T-cell (primary cell): ENCODE results near the gene PSG4. TPM values are rescaled to one million over a fixed set of nuclear protein-coding genes. Genes with fewer than 3 reads are reported as not detected.
"Not testable (repeated sequence)": the region's sequence is repeated elsewhere in the genome, so short reads cannot be mapped to it uniquely, and the experiment has no call there.

ENCODE experiments used
- ATAC-seq, 4 experiments: fragments of 200-7000 bp in 3 of 4; fragments of 150-1000 bp in 1 of 4; cut with Tn5 transposase; replicated peaks in 1 of 4; 1 replicate in 3 of 4; 2 replicates in 1 of 4; pipeline ENCODE4 v1.10.0; 2021; ENCODE audit warnings: moderate library complexity in 3 of 4, mild to moderate bottlenecking in 2 of 4, moderate number of reproducible peaks in 1 of 4
- CTCF ChIA-PET, 2 donors: fragments of 300-600 bp; sonication (Branson Sonifier 250); formaldehyde crosslinking; loops; one replicate each; lab custom pipeline; 2022; ENCODE audit warnings: antibody characterized with exemption in 2 of 2; lab: Charles Lee
- POLR2A ChIA-PET, 2 donors: fragments of 300-600 bp; sonication (Branson Sonifier 250); formaldehyde crosslinking; loops; one replicate each; lab custom pipeline; 2022; ENCODE audit warnings: antibody characterized with exemption in 2 of 2; lab: Charles Lee
- DNase-seq, 35 experiments: peaks; one replicate each; pipeline versions ENCODE4 v3.0.0 to v3.0.0-alpha.2; 2013 to 2023
- H3K27ac ChIP-seq: one replicate; pipeline ENCODE4 v1.5.1; 2013; ENCODE audit warnings: low read length
- H3K27me3 ChIP-seq, 2 experiments: replicated peaks in 1 of 2; 1 replicate in 1 of 2; 2 replicates in 1 of 2; pipeline versions ENCODE4 v1.6.1 to v1.7.0; 2013; ENCODE audit warnings: low read length in 1 of 2, mixed read lengths in 1 of 2; ENCODE audit not compliant: control insufficient read depth in 2 of 2, insufficient read depth in 2 of 2; ENCODE audit errors: extremely low read depth in 1 of 2
- H3K36me3 ChIP-seq, 2 donors: 1 replicate in 1 of 2; 2 replicates in 1 of 2; pipeline versions ENCODE4 v1.6.1 to v1.7.0; 2013; ENCODE audit warnings: low read length in 1 of 2; ENCODE audit not compliant: control insufficient read depth in 2 of 2, insufficient read depth in 1 of 2; ENCODE audit errors: extremely low read depth in 1 of 2
- H3K4me1 ChIP-seq, 2 experiments: 1 replicate in 1 of 2; 2 replicates in 1 of 2; pipeline versions ENCODE4 v1.6.1 to v1.7.0; 2013; ENCODE audit warnings: low read length in 2 of 2, mixed read lengths in 1 of 2; ENCODE audit not compliant: insufficient read depth in 2 of 2, control insufficient read depth in 1 of 2; ENCODE audit errors: extremely low read depth in 1 of 2
- H3K4me3 ChIP-seq, 2 donors: 1 replicate in 1 of 2; 2 replicates in 1 of 2; pipeline versions ENCODE4 v1.5.1 to v1.7.0; 2013; ENCODE audit warnings: mild to moderate bottlenecking in 2 of 2, low read length in 1 of 2, moderate library complexity in 1 of 2; ENCODE audit not compliant: control insufficient read depth in 1 of 2; ENCODE audit errors: extremely low read depth in 1 of 2
- H3K9me3 ChIP-seq: 2 replicates; pipeline ENCODE4 v1.7.0; 2013
- H3K27ac Mint-ChIP-seq, 2 donors: one replicate each; pipeline ENCODE4 v1.8.0; 2020 to 2021; ENCODE audit warnings: mild to moderate bottlenecking in 2 of 2, mixed read lengths in 2 of 2
- H3K27me3 Mint-ChIP-seq, 2 donors: one replicate each; pipeline ENCODE4 v1.8.0; 2021 to 2022; ENCODE audit warnings: mixed read lengths in 2 of 2
- H3K36me3 Mint-ChIP-seq: one replicate; pipeline ENCODE4 v1.8.0; 2021; ENCODE audit warnings: mixed read lengths
- H3K4me1 Mint-ChIP-seq, 3 donors: one replicate each; pipeline ENCODE4 v1.8.0; 2020 to 2022; ENCODE audit warnings: mixed read lengths in 3 of 3, mild to moderate bottlenecking in 1 of 3
- H3K4me3 Mint-ChIP-seq, 3 donors: one replicate each; pipeline ENCODE4 v1.8.0; 2020 to 2022; ENCODE audit warnings: mild to moderate bottlenecking in 3 of 3, mixed read lengths in 3 of 3, moderate library complexity in 3 of 3
- H3K9me3 Mint-ChIP-seq, 3 donors: one replicate each; pipeline ENCODE4 v1.8.0; 2020 to 2022; ENCODE audit warnings: mixed read lengths in 3 of 3
- WGBS: methylation state at CpG from one replicate; pipeline ENCODE4 v1.1.5; 2013; ENCODE audit warnings: missing lambda C conversion rate; ENCODE audit not compliant: insufficient coverage; 5-methylcytosine and 5-hydroxymethylcytosine counted together
- total RNA-seq, 35 experiments: library from RNA in 6 of 35; stranded (reverse) in 6 of 35; fragments of 120-200 nt in 1 of 35; gene quantifications; one replicate each; pipeline versions ENCODE4 v1.2.1 to v1.2.4 and lab custom pipeline; 2013 to 2026

Gene PSG4
- total RNA-seq, 5 donors from 2014 or later (not counting 1 experiment from before 2014, with no cell fraction given): not detected

- H3K4me3 Mint-ChIP-seq, H3K27ac ChIP-seq, H3K9me3 ChIP-seq, CTCF ChIA-PET, H3K27me3 ChIP-seq, H3K4me1 Mint-ChIP-seq, H3K36me3 ChIP-seq, POLR2A ChIA-PET, H3K4me3 ChIP-seq, DNase-seq, ATAC-seq, H3K36me3 Mint-ChIP-seq, H3K4me1 ChIP-seq, H3K27ac Mint-ChIP-seq, H3K9me3 Mint-ChIP-seq: not testable (repeated sequence)
- H3K27me3 Mint-ChIP-seq: peaks cover 21 to 30% of the 10 kb centered on the region in 2 donors
- 94% methylated on average over 2 of the region's 9 CpGs for WGBS
Observed at GRCh38 chr19:43188092-43188491, 17.3 kb downstream of the PSG4 start.

DNA sequence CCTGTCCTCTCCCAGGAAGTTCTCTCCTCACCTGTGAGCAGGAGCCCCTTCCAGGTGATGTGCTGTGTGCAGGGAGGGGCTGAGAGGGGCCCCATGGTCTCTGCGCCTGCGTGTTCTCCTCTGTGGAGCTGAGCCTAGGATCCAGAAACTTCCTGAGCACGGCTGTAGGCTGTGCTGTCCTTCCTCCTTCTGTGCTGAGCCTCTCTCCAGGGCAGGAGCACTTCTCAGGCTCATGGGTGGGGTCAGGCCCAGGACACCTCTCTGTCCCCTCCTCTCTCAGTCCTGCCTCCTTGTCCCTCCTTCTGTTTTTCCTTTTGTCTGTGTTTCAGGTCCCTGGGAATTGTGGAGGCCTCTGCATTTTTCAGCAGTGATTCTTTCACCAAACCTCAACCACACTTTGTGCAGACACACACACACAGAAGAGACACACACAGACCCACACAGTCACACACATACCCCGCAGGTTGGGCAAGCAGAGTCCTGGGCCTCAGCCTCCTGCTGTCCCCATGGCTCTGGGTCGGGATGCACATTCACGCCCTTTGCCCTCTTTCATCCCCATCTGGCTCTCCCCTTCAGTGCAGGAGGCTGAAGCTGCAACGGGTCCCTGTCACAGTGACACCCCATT lies 19.0 kb downstream of the PSG4 start, which contains the start of gene PSG5:
Gene PSG5, minus strand, starts transcription at position 226 of the 625 bp plus-strand sequence. Its CDS starts 131 bp downstream, at position 95.
- POLR2A ChIA-PET, H3K27ac Mint-ChIP-seq: not testable (repeated sequence)
- H3K27me3 Mint-ChIP-seq: peaks cover 17 to 21% of the 10 kb centered on the region in 2 donors

DNA sequence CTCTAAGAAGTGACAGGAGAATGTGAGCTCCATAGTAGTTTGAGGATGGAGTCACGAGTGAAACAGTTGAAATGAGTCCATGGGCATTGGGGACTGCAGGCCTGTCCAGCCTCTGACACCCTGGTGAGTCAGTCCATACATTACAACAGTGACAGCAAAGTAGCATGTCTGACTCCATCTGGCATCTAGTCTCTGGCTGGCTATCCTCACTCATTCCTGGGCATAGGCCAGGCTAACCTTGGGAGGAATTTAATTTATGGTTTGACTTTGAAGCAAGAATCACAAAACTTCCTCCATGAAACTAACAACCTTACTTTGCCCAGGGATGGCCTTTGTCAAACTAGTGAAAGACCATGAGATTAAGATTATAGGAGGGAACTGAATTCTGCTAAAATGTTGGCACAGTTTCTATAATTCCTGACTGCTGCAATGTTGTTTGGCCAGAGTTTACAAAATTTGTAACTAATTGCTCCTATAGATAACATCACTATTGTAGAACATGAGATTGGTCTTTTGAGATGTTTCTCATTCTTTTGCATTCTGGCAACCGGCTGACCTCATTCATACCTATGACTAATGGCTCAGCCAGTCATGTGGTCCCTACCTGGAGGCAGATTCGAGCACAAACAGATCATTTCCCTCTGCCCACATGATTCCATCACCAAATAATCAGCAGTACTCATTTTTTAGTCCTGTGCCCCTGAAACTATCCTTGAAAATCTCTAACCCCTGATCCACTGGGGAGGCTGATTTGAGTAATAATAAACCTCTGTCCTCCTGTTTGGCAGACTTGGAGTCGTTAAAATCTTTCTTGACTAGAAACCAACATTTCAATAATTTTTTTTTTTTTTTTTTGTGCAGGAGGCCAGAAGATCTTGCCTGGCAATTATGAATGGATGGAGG lies 23.3 kb downstream of the PSG4 start:
- H3K4me1 Mint-ChIP-seq, H3K4me3 Mint-ChIP-seq, H3K9me3 ChIP-seq, H3K36me3 Mint-ChIP-seq, H3K4me3 ChIP-seq, H3K4me1 ChIP-seq, CTCF ChIA-PET, H3K27me3 ChIP-seq, H3K36me3 ChIP-seq, H3K27ac Mint-ChIP-seq, DNase-seq, H3K9me3 Mint-ChIP-seq, ATAC-seq, H3K27ac ChIP-seq, POLR2A ChIA-PET: not testable (repeated sequence)
- 80% methylated on average over 1 of the region's 4 CpGs for WGBS
- H3K27me3 Mint-ChIP-seq: peaks cover 4 to 12% of the 10 kb centered on the region in 2 donors

More for the DNA sequence above, 19.0 kb downstream of the PSG4 start, which contains the start of gene PSG5:
- DNase-seq, H3K4me3 ChIP-seq, H3K36me3 Mint-ChIP-seq, ATAC-seq, H3K9me3 ChIP-seq, H3K4me3 Mint-ChIP-seq, CTCF ChIA-PET, H3K4me1 Mint-ChIP-seq, H3K4me1 ChIP-seq, H3K36me3 ChIP-seq, H3K27me3 ChIP-seq, H3K27ac ChIP-seq, H3K9me3 Mint-ChIP-seq: not testable (repeated sequence)
- whole genome bisulfite sequencing: 67% methylated on average over 5 of the region's 7 CpGs

- H3K36me3 Mint-ChIP-seq, POLR2A ChIA-PET, H3K4me1 Mint-ChIP-seq, H3K27me3 ChIP-seq, H3K4me3 ChIP-seq, H3K27ac ChIP-seq, H3K9me3 ChIP-seq, H3K27ac Mint-ChIP-seq, H3K36me3 ChIP-seq, CTCF ChIA-PET, H3K9me3 Mint-ChIP-seq, H3K4me3 Mint-ChIP-seq, ATAC-seq, H3K4me1 ChIP-seq, DNase-seq: not testable (repeated sequence)
- H3K27me3 Mint-ChIP-seq: peaks cover 8 to 15% of the 10 kb centered on the region in 2 donors
- 0% methylated on average over 1 of the region's 1 CpG for WGBS
Observed at GRCh38 chr19:43179569-43180147, 25.8 kb downstream of the PSG4 start.

DNA sequence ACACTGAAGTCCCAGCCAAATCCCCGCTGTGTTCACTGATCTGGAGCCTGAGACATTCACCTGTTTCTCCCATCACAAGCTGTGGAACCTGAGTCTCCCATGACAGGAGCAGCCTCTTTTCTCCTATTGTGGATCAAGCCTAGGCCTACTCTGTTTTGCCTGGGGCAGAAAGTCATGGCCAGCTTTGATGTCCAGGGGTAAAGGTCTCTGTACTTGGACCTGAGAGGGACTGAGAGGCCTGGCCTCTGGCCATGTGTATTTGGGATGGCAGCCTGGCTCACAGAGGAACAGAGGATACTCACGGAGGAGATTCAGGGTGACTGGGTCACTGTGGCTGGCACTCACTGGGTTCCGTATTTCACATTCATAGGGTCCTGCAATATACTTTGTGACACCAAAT lies 26.9 kb downstream of the PSG4 start:
- H3K4me1 ChIP-seq, H3K9me3 ChIP-seq, H3K27me3 ChIP-seq, ATAC-seq, H3K4me1 Mint-ChIP-seq, H3K9me3 Mint-ChIP-seq, H3K36me3 Mint-ChIP-seq, DNase-seq, POLR2A ChIA-PET, CTCF ChIA-PET, H3K4me3 ChIP-seq, H3K4me3 Mint-ChIP-seq, H3K27ac ChIP-seq, H3K36me3 ChIP-seq, H3K27ac Mint-ChIP-seq: not testable (repeated sequence)
- WGBS: 100% methylated on average over 1 of the region's 3 CpGs
- peaks cover 10 to 15% of the 10 kb centered on the region in 2 donors for H3K27me3 Mint-ChIP-seq

DNA sequence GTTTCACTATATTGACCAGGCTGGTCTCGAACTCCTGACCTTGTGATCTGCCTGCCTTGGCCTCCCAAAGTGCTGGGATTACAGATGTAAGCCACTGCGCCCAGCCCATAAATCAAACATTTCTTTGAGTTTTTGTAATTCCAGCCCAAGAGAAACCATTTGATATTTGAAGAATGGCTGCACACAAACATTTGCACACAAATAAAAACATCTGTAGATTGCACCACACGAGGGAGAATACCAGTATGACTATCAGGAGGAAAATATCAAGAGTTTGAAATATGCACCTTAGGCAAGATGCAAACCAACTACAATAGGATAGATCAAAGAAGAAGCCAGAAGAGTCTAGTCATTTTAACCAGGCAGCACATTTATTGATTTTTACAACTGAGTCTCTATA lies 39.5 kb downstream of the PSG4 start:
- H3K4me1 Mint-ChIP-seq, H3K27ac ChIP-seq, H3K27ac Mint-ChIP-seq, H3K4me1 ChIP-seq, H3K9me3 ChIP-seq, DNase-seq, ATAC-seq, H3K27me3 ChIP-seq, CTCF ChIA-PET, H3K36me3 Mint-ChIP-seq, H3K9me3 Mint-ChIP-seq, POLR2A ChIA-PET, H3K36me3 ChIP-seq, H3K4me3 Mint-ChIP-seq, H3K4me3 ChIP-seq: not testable (repeated sequence)
- WGBS: 100% methylated on average over 1 of the region's 3 CpGs
- H3K27me3 Mint-ChIP-seq: peaks cover 41 to 49% of the 10 kb centered on the region in 2 donors
